ENCODE data around the gene MPC1. TPM values are rescaled to one million over a fixed set of nuclear protein-coding genes. Genes with fewer than 3 reads are reported as not detected.

Gene MPC1
- total and polyA plus RNA-seq, 5 donors from 2014 or later, result 25.7 to 92.1 (median 76.6) TPM

DNA sequence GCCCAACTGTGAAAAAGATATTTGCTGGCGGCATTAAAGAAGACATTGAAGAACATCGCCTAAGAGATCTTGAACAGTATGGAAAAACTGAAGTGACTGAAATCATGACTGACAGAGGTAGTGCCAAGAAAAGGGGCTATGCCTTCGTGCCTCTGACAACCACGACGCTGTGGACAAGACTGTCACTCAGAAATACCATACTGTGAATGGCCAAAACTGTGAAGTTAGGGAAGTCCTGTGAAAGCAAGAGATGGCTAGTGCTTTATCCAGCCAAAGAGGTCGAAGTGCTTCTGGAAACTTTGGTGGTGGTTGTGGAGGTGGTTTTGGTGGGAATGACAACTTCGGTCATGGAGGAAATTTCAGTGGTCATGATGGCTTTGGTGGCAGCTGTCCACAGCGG is 47.9 kb downstream of the MPC1 start:
- Mint-ChIP-seq H3K27ac (peak overlapping the region in 1 of 3 donors; percentile 75), H3K27me3 (no peaks in the 10 kb centered on the region), H3K4me1 (peaks cover 7 to 52% (median 39%) of the 10 kb centered on the region in 4 donors), H3K36me3 (peaks cover 34% of the 10 kb centered on the region), H3K4me3 (peak overlapping the region in 3 of 4 donors; percentile 34 to 55 (median 51)), H3K9me3 (no peaks in the 10 kb centered on the region)
- no peaks in the 10 kb centered on the region for H3K9me3 ChIP-seq (ENCODE audit: control insufficient read depth in 2 of 2, low read length in 2 of 2)
- H3K27ac ChIP-seq (ENCODE audit: insufficient read depth, low read length, poor library complexity, severe bottlenecking), result no peak overlapping the region
- peaks cover 83% of the 10 kb centered on the region for H3K4me1 ChIP-seq (ENCODE audit: control insufficient read depth, insufficient read depth, low read length, poor library complexity, severe bottlenecking)
- no peaks in the 10 kb centered on the region for H3K27me3 ChIP-seq (ENCODE audit: control insufficient read depth, insufficient read depth, low read length)
- ATAC-seq (ENCODE audit: low read depth in 2 of 2) (no peak), DNase-seq (no peak)
- H3K36me3 ChIP-seq (ENCODE audit: control insufficient read depth, insufficient read depth, low read length), result peaks cover 31% of the 10 kb centered on the region
- no peak overlapping the region for H3K4me3 ChIP-seq (ENCODE audit: low read depth, low read length)

DNA sequence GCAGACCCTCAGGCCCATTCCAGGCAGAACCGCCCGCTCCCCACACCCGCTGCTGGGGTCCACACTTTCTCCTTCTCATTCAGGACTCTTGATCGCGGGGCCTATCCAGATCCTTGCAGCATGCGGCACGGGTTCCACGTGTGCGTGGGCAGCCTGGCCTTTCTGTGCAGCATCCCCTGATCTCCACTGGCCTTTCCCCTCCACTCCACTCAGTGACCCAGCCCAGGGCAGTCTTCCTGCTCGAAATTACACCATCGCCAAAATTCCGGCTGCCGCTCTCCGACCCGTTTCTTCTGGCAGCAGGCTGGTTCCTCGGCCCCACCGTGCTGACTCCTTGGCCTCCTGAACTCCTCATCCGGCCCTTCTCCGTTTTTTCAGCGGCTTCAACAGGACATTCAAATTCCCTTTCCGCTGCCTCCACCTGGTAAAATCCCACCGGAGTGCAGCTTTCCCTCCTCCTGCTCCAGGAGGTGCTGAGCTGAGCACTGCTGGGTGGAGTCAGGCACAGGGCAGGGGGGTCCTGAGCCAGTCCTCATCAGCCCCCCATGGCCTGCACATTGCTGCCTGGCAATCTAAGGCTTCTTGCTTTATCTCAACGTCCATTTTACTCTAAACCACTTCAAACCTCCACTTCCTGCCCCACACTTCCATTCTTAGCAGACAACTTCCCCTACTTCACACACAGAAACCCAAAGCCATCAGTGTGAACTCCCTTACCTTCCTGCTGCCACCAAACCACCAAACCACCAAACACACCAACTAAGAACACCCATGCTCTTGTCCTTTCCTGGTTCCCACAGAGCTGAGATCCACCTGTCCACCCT is 49.4 kb downstream of the MPC1 start:
- Mint-ChIP-seq H3K9me3 (no peaks in the 10 kb centered on the region), H3K27me3 (no peaks in the 10 kb centered on the region), H3K27ac (peak overlapping the region; percentile 52 to 90 (median 78)), H3K36me3 (peaks cover 43% of the 10 kb centered on the region), H3K4me1 (peaks cover 7 to 63% (median 43%) of the 10 kb centered on the region in 4 donors), H3K4me3 (peak overlapping the region; percentile 0 to 69 (median 53))
- peak; percentile 83 for ATAC-seq (ENCODE audit: low read depth in 2 of 2)
- DNase-seq, result peak in 2 of 3 donors; percentile 54 to 83
- Histone ChIP-seq H3K4me1 (ENCODE audit: control insufficient read depth, insufficient read depth, low read length, poor library complexity, severe bottlenecking) (peaks cover 70% of the 10 kb centered on the region), H3K36me3 (ENCODE audit: control insufficient read depth, insufficient read depth, low read length) (peaks cover 42% of the 10 kb centered on the region), H3K27me3 (ENCODE audit: control insufficient read depth, insufficient read depth, low read length) (no peaks in the 10 kb centered on the region), H3K4me3 (ENCODE audit: low read depth, low read length) (peak overlapping the region; percentile 42), H3K9me3 (ENCODE audit: control insufficient read depth in 2 of 2, low read length in 2 of 2) (no peaks in the 10 kb centered on the region), H3K27ac (ENCODE audit: insufficient read depth, low read length, poor library complexity, severe bottlenecking) (no peak overlapping the region)

DNA sequence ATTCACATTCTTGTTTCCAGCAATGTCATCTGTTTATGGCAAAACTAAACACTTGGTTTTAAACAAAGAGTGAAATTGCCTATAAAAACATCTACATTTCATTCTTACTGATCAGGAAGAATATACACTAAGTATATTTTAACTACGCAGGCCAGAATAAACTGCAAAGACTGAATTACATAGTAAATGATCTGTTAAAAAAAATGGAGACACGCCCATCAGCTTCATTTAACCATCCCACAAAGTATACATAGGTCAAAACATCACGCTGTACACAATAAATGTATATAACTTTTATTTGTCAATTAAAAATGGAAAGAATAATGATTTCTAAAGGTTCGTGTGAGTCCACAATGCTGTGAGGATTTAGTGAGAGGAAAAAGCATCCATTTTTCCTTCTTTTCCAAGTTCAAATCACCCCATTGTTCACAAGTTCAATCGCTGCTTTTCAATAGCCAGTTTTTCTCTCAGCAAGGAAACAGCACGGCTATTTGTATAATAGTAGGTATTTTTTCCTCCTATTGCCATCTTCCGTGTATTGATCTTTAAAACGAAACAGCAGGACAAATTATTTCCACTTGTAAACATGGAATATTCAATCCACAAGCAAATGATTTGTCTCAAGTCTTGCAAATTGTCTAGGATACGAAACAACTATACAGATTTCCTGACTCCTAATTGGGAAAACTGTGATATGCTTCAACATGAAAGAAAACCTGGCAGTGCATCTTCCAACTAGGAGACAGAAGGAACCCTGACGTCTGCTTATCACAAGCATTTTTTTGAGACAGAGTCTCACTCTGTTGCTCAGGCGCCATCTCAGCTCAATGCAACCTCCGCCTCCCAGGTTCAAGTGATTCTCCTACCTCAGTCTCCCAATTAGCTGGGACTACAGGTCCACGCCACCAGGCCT is 51.0 kb downstream of the MPC1 start:
- Histone ChIP-seq H3K36me3 (ENCODE audit: control insufficient read depth, insufficient read depth, low read length) (peaks cover 37% of the 10 kb centered on the region), H3K27ac (ENCODE audit: insufficient read depth, low read length, poor library complexity, severe bottlenecking) (no peak overlapping the region), H3K4me3 (ENCODE audit: low read depth, low read length) (no peak overlapping the region), H3K9me3 (ENCODE audit: control insufficient read depth in 2 of 2, low read length in 2 of 2) (no peaks in the 10 kb centered on the region), H3K27me3 (ENCODE audit: control insufficient read depth, insufficient read depth, low read length) (no peaks in the 10 kb centered on the region), H3K4me1 (ENCODE audit: control insufficient read depth, insufficient read depth, low read length, poor library complexity, severe bottlenecking) (peaks cover 57% of the 10 kb centered on the region)
- H3K4me1 Mint-ChIP-seq, result peaks cover 12 to 63% (median 36%) of the 10 kb centered on the region in 4 donors
- H3K27me3 Mint-ChIP-seq, result no peaks in the 10 kb centered on the region
- peak overlapping the region in 1 of 3 donors; percentile 68 for H3K27ac Mint-ChIP-seq
- DNase-seq (no peak), ATAC-seq (ENCODE audit: low read depth in 2 of 2) (no peak)
- no peaks in the 10 kb centered on the region for H3K9me3 Mint-ChIP-seq
- H3K4me3 Mint-ChIP-seq, result peak overlapping the region in 1 of 4 donors; percentile 55
- H3K36me3 Mint-ChIP-seq, result peaks cover 43% of the 10 kb centered on the region

DNA sequence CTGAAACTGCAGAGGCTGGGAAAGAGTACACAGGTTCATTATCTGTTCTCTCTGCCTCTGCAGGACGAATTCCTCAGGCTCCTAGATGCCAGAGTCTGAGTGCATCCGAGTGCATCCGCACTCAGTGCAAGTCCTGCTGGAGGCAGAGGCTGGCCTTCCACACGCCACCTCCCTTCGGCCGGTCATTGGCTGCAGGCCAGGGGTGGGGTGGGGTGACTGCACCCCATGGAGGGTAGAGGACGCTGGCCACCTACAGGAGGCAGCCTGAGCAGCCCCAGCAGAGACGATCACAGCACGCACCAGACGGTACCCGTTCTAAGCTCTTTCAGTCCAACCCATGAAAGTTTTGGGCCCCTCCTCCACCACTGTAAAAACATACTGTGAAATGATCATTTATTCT is 52.1 kb downstream of the MPC1 start:
- Histone ChIP-seq H3K27ac (ENCODE audit: insufficient read depth, low read length, poor library complexity, severe bottlenecking) (no peak overlapping the region), H3K27me3 (ENCODE audit: control insufficient read depth, insufficient read depth, low read length) (no peaks in the 10 kb centered on the region), H3K4me3 (ENCODE audit: low read depth, low read length) (no peak overlapping the region), H3K9me3 (ENCODE audit: control insufficient read depth in 2 of 2, low read length in 2 of 2) (no peaks in the 10 kb centered on the region), H3K4me1 (ENCODE audit: control insufficient read depth, insufficient read depth, low read length, poor library complexity, severe bottlenecking) (peaks cover 48% of the 10 kb centered on the region), H3K36me3 (ENCODE audit: control insufficient read depth, insufficient read depth, low read length) (peaks cover 43% of the 10 kb centered on the region)
- H3K27ac Mint-ChIP-seq, result no peak overlapping the region
- H3K4me3 Mint-ChIP-seq, result no peak overlapping the region
- no peak for ATAC-seq (ENCODE audit: low read depth in 2 of 2)
- H3K4me1 Mint-ChIP-seq, result peaks cover 12 to 51% (median 33%) of the 10 kb centered on the region in 4 donors
- H3K9me3 Mint-ChIP-seq, result no peaks in the 10 kb centered on the region
- DNase-seq, result no peak
- H3K36me3 Mint-ChIP-seq, result peaks cover 46% of the 10 kb centered on the region
- H3K27me3 Mint-ChIP-seq, result no peaks in the 10 kb centered on the region

DNA sequence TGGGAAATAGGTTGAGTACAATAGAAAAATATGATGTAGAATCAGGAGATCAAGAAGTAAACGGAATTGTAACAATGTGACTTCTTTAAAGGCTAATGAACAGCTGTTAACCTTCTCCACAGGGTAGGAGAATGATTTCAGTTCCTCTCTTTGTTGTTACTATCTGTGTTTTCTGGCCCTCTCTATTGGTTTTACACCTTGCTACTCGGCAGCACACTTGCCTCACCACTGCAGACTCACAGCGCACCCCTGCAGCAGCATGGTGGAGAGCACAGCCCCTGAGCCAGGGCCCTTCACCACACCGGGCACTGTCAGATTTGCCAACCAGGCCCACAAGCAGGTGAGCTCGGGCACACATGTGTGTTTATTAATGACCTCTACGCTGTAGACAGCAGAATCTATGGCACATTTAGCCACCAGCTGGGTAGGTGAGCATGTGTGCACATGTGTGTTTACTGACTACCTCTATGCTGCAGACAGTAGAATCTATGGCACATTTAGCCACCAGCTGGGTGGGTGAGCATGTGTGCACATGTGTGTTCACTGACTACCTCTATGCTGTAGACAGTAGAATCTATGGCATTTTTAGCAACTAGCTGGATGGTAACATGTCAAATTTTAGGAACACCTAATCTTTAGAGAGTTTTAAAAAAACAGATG is 57.2 kb downstream of the MPC1 start:
- H3K27ac Mint-ChIP-seq, result no peak overlapping the region
- no peaks in the 10 kb centered on the region for H3K27me3 Mint-ChIP-seq
- Histone ChIP-seq H3K27ac (ENCODE audit: insufficient read depth, low read length, poor library complexity, severe bottlenecking) (no peak overlapping the region), H3K36me3 (ENCODE audit: control insufficient read depth, insufficient read depth, low read length) (peaks cover 60% of the 10 kb centered on the region), H3K4me3 (ENCODE audit: low read depth, low read length) (no peak overlapping the region), H3K9me3 (ENCODE audit: control insufficient read depth in 2 of 2, low read length in 2 of 2) (no peaks in the 10 kb centered on the region), H3K4me1 (ENCODE audit: control insufficient read depth, insufficient read depth, low read length, poor library complexity, severe bottlenecking) (peaks cover 7% of the 10 kb centered on the region), H3K27me3 (ENCODE audit: control insufficient read depth, insufficient read depth, low read length) (no peaks in the 10 kb centered on the region)
- H3K4me1 Mint-ChIP-seq, result peaks cover 6 to 22% (median 15%) of the 10 kb centered on the region in 4 donors
- H3K4me3 Mint-ChIP-seq, result no peak overlapping the region
- ATAC-seq (ENCODE audit: low read depth in 2 of 2) (no peak), DNase-seq (no peak)
- H3K9me3 Mint-ChIP-seq, result no peaks in the 10 kb centered on the region
- peaks cover 38% of the 10 kb centered on the region for H3K36me3 Mint-ChIP-seq

DNA sequence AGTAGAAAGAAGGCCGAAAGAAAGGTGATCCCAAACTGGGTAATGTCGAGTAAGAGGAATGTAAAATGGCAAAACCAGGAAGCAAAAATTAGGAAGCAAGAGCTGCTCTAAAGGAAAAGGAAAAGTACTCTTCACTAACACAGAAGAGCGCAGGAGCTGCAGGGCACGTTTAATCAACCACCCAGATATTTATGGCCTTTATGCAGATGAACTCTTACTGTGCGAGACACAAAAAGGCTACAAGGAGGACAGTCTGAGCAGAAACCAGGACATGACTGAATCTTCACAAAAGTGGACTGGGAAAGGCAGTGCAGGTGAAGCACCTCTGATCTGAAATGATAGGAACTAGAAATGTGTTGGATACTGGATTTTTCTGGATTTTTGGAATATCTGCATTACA is 59.3 kb downstream of the MPC1 start:
- Mint-ChIP-seq H3K27me3 (no peaks in the 10 kb centered on the region), H3K4me3 (no peak overlapping the region), H3K4me1 (peaks cover 5 to 12% (median 9%) of the 10 kb centered on the region in 4 donors), H3K36me3 (peaks cover 44% of the 10 kb centered on the region), H3K9me3 (no peaks in the 10 kb centered on the region), H3K27ac (peak overlapping the region in 2 of 3 donors; percentile 6 to 95)
- Histone ChIP-seq H3K27me3 (ENCODE audit: control insufficient read depth, insufficient read depth, low read length) (no peaks in the 10 kb centered on the region), H3K4me1 (ENCODE audit: control insufficient read depth, insufficient read depth, low read length, poor library complexity, severe bottlenecking) (no peaks in the 10 kb centered on the region), H3K4me3 (ENCODE audit: low read depth, low read length) (no peak overlapping the region), H3K9me3 (ENCODE audit: control insufficient read depth in 2 of 2, low read length in 2 of 2) (no peaks in the 10 kb centered on the region), H3K27ac (ENCODE audit: insufficient read depth, low read length, poor library complexity, severe bottlenecking) (no peak overlapping the region), H3K36me3 (ENCODE audit: control insufficient read depth, insufficient read depth, low read length) (peaks cover 53% of the 10 kb centered on the region)
- ATAC-seq (ENCODE audit: low read depth in 2 of 2) (no peak), DNase-seq (no peak)
